Measurements from ENCODE around the gene ELMO1.

DNA sequence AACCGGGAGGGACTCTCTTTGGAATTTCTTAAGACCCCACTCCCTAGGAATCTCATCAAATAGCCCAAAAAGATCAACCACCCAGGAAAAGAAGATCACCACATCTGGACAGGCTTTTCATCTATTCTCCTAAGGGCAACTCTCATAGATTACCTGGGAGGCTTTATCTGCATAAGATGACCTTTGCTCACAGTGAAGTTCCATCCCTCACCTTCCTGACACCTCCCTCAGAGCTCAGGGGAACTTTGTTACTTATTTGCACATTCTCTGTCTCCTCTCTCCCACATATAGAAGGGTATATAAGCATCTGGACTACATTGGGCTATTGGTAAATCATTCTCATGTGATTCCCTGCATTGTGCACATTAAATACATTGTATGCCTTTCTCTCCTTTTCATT is 80.1 kb downstream of the ELMO1 start:
- TF ChIP-seq, protein P1, sequence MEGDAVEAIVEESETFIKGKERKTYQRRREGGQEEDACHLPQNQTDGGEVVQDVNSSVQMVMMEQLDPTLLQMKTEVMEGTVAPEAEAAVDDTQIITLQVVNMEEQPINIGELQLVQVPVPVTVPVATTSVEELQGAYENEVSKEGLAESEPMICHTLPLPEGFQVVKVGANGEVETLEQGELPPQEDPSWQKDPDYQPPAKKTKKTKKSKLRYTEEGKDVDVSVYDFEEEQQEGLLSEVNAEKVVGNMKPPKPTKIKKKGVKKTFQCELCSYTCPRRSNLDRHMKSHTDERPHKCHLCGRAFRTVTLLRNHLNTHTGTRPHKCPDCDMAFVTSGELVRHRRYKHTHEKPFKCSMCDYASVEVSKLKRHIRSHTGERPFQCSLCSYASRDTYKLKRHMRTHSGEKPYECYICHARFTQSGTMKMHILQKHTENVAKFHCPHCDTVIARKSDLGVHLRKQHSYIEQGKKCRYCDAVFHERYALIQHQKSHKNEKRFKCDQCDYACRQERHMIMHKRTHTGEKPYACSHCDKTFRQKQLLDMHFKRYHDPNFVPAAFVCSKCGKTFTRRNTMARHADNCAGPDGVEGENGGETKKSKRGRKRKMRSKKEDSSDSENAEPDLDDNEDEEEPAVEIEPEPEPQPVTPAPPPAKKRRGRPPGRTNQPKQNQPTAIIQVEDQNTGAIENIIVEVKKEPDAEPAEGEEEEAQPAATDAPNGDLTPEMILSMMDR (IDR thresholded peaks at IDR 0.05; ENCODE audit: borderline replicate concordance, extremely low read depth, low read length, poor library complexity, severe bottlenecking) = no peak
- TF ChIP-seq EZH2 (IDR thresholded peaks at IDR 0.05; ENCODE audit: borderline replicate concordance, low read depth, low read length, severe bottlenecking) = no peak

Data from DND-41 (cell line).